GM12878 (cell line): ENCODE measurements around the gene SGMS1. TPM values are rescaled to one million over a fixed set of nuclear protein-coding genes. Genes with fewer than 3 reads are reported as not detected.
A peak's percentile ranks its signal among the peaks of the same experiment; 100 is the strongest.

Experiments used
- HDGF ChIP-seq: fragments of 450-650 bp; IDR thresholded peaks from 2 replicates; pipeline ENCODE4 v1.6.1; 2016; ENCODE audit warnings: antibody characterized with exemption
- IKZF1 ChIP-seq: fragments of 450-650 bp; conservative IDR thresholded peaks from 2 replicates; pipeline ENCODE4 v1.6.1; 2017; ENCODE audit warnings: antibody characterized with exemption, mild to moderate bottlenecking
- IRF4 ChIP-seq: IDR thresholded peaks from 2 replicates; pipeline ENCODE4 v1.6.1; 2011; ENCODE audit warnings: low read depth, low read length
- MEF2B ChIP-seq: fragments of 450-650 bp; IDR thresholded peaks from 2 replicates; pipeline ENCODE4 v1.6.1; 2018; ENCODE audit warnings: mild to moderate bottlenecking, moderate library complexity; ENCODE audit not compliant: partially characterized antibody, poor library complexity, severe bottlenecking
- MLLT1 ChIP-seq: fragments of 450-650 bp; IDR thresholded peaks from 2 replicates; pipeline ENCODE4 v1.6.1; 2016; ENCODE audit warnings: mild to moderate bottlenecking
- MYC ChIP-seq: IDR thresholded peaks from 2 replicates; pipeline ENCODE4 v1.6.1; 2011; ENCODE audit warnings: mild to moderate bottlenecking, low read length, moderate library complexity, inconsistent platforms; ENCODE audit not compliant: insufficient read depth, insufficient replicate concordance, insufficient read length, severe bottlenecking
- NBN ChIP-seq: fragments of 450-650 bp; IDR thresholded peaks from 2 replicates; pipeline ENCODE4 v1.6.1; 2016
- NR2F1 ChIP-seq: fragments of 450-650 bp; conservative IDR thresholded peaks from 2 replicates; pipeline ENCODE4 v1.6.1; 2017; ENCODE audit warnings: mild to moderate bottlenecking
- RBBP5 ChIP-seq: fragments of 200-600 bp; sonication (generic); conservative IDR thresholded peaks from 2 replicates; pipeline ENCODE4 v1.6.1; 2016
- RELB ChIP-seq: fragments of 450-650 bp; IDR thresholded peaks from 2 replicates; pipeline ENCODE4 v1.6.1; 2017; ENCODE audit warnings: low read depth, mild to moderate bottlenecking, moderate library complexity
- SKIL ChIP-seq: fragments of 450-650 bp; IDR thresholded peaks from 2 replicates; pipeline ENCODE4 v1.6.1; 2017; ENCODE audit warnings: mild to moderate bottlenecking, low read depth, inconsistent platforms; ENCODE audit not compliant: poor library complexity, severe bottlenecking
- SPI1 ChIP-seq: IDR thresholded peaks from 2 replicates; pipeline ENCODE4 v1.6.1; 2011; ENCODE audit warnings: low read depth, mild to moderate bottlenecking, low read length, moderate library complexity, borderline replicate concordance; ENCODE audit not compliant: insufficient read depth
- SUPT20H ChIP-seq: IDR thresholded peaks from 2 replicates; pipeline ENCODE4 v1.6.1; 2011; ENCODE audit warnings: low read depth, mild to moderate bottlenecking, low read length, moderate library complexity, borderline replicate concordance; ENCODE audit not compliant: control insufficient read depth
- TCF12 ChIP-seq: IDR thresholded peaks from 2 replicates; pipeline ENCODE4 v1.6.1; 2011; ENCODE audit warnings: low read depth, mild to moderate bottlenecking, low read length
- WRNIP1 ChIP-seq: IDR thresholded peaks from 2 replicates; pipeline ENCODE4 v1.6.1; 2011; ENCODE audit warnings: low read depth, low read length, improper control_type of control experiment, borderline replicate concordance
- ZNF24 ChIP-seq: fragments of 450-650 bp; IDR thresholded peaks from 2 replicates; pipeline ENCODE4 v1.6.1; 2017; ENCODE audit warnings: antibody characterized with exemption, mild to moderate bottlenecking
- polyA plus RNA-seq, 11 experiments: library from polyadenylated mRNA; depleted of rRNA in 4 of 11; unstranded in 6 of 11; stranded (reverse) in 5 of 11; fragments of >200 nt; fragmentation: Nextera tagmentation in 4 of 11; fragmentation: Illumina TruSeq in 1 of 11; extraction: Ambion mirVana in 4 of 11; extraction: Trizol in 1 of 11; gene quantifications; 1 replicate in 1 of 11; 2 replicates in 10 of 11; pipeline versions ENCODE4 v1.2.1 to v1.2.3, GENCODE V29; 2011 to 2016; ENCODE audit warnings: inconsistent platforms in 2 of 11, missing spikeins in 2 of 11, low read depth in 1 of 11
- total RNA-seq, 4 experiments: library from RNA; depleted of rRNA in 3 of 4; stranded (reverse); fragments of >200 nt in 3 of 4; fragmentation: Illumina TruSeq in 1 of 4; extraction: Trizol in 1 of 4; gene quantifications; 2 replicates each; pipeline versions ENCODE4 v1.2.1 to v1.2.3, GENCODE V29; 2013 to 2021

The SGMS1 gene
- total and polyA plus RNA-seq, 10 of the 15 experiments (the other 5 are each of a cell fraction or from before 2014, with no cell fraction given) = 1.4 to 14.5 (median 4.9) TPM

GRCh38 chr10:50421026-50421719, 202.6 kb downstream of the SGMS1 start (continued):
- 0 out of 2 replicates have a peak, but pooled peaks have one; percentile 27 for TF ChIP-seq RELB
- TF ChIP-seq HDGF = no peak
- TF ChIP-seq IKZF1 = peak; percentile 49; the same call in 1 of the 2 replicates
- TF ChIP-seq SKIL = peak; percentile 38
- TF ChIP-seq MYC = no peak
- peak; percentile 74; the same call in 1 of the 2 replicates for TF ChIP-seq MLLT1
- TF ChIP-seq IRF4 = 0 out of 2 replicates have a peak, but pooled peaks have one; percentile 31
- TF ChIP-seq WRNIP1 = no peak
- 0 out of 2 replicates have a peak, but pooled peaks have one; percentile 25 for TF ChIP-seq NBN
- peak; percentile 80; the same call in 1 of the 2 replicates for TF ChIP-seq SPI1
- TF ChIP-seq TCF12 = no peak
- no peak for TF ChIP-seq SUPT20H
- TF ChIP-seq ZNF24 = 0 out of 2 replicates have a peak, but pooled peaks have one; percentile 27
- TF ChIP-seq NR2F1 = 0 out of 2 replicates have a peak, but pooled peaks have one; percentile 19
- TF ChIP-seq RBBP5 = no peak
- peak; percentile 33 for TF ChIP-seq MEF2B
